LNCAP (cell line): Measurements from ENCODE around the gene C22orf23.

ENCODE experiments used
- TF ChIP-seq, protein P1 (sequence below): fragments of 450-650 bp; IDR thresholded peaks from 2 replicates; pipeline ENCODE4 v1.5.1; 2017; ENCODE audit warnings: mild to moderate bottlenecking

C22orf23 gene

DNA sequence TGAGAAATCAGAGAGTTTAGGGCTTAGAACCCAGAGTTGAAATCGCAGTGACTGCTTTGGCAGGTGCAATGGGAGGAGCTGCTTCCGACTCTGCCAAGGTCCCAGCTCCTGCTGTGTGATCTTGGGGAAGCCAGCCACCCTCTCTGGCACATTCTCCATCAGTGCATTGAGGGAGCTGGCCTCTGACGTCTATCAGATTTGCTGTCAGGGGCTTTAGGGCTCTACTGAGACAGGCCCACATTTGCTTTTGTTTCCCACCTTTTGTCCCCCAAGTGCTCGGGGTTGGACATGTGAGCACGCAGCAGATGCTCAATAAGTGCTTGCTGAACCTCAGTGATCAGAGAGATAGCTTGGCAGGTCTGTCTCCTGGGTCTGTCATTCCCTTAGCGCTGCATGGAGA lies 41.6 kb upstream of the C22orf23 start:
- TF ChIP-seq, protein P1, sequence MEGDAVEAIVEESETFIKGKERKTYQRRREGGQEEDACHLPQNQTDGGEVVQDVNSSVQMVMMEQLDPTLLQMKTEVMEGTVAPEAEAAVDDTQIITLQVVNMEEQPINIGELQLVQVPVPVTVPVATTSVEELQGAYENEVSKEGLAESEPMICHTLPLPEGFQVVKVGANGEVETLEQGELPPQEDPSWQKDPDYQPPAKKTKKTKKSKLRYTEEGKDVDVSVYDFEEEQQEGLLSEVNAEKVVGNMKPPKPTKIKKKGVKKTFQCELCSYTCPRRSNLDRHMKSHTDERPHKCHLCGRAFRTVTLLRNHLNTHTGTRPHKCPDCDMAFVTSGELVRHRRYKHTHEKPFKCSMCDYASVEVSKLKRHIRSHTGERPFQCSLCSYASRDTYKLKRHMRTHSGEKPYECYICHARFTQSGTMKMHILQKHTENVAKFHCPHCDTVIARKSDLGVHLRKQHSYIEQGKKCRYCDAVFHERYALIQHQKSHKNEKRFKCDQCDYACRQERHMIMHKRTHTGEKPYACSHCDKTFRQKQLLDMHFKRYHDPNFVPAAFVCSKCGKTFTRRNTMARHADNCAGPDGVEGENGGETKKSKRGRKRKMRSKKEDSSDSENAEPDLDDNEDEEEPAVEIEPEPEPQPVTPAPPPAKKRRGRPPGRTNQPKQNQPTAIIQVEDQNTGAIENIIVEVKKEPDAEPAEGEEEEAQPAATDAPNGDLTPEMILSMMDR = no peak

DNA sequence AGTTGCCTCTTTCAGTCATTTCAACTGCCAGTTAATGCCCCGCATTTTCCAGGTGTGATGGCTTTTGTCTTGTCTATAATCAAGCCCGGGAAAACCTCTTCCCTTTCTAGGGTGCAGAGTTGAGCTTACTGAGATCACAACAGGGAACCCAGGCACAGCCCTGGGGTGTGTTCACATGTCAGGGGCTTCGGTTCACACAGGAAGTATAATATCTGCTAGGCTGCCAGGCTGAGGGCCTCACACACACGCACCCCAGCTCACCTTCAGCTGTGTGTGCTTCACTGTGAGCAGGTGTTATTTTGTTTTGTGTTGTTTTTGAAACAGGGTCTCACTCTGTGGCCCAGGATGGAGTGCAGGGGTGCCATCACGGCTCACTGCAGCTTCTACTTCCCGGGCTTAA lies 40.6 kb upstream of the C22orf23 start:
- TF ChIP-seq, protein P1 = no peak

DNA sequence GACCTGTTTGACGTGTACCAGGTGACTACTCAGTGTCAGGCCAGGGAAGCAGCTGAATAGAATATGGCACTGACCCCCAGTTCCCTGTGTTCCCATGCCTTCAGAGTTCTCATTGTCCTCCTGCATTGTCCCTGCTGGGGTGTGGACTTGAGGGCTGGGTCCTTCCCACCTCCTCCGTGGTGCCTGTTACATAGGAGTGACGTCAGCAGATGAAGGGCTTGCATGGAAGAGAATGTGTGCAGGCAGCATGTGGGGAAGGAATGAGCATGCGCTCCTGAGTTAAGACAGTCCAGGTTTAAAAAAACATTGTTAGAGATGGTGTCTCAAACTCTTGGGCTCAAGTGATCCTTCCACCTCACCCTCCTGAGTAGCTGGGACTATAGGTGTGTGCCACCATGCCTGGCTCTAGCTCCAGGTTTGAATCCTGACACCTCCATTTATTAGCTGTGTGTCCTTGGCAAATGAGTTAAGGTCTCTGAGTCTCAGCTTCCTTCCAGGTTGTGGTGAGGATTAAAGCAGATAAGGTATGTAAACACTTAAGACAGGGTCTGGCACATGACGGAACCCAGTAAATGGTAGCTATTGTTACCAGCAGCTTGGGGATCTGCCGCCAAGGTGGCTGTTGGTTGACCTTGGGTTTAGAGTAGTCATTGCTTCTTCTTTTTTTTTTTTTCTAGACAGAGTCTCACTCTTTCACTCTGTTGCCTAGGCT lies 38.5 kb upstream of the C22orf23 start:
- TF ChIP-seq, protein P1 = no peak

DNA sequence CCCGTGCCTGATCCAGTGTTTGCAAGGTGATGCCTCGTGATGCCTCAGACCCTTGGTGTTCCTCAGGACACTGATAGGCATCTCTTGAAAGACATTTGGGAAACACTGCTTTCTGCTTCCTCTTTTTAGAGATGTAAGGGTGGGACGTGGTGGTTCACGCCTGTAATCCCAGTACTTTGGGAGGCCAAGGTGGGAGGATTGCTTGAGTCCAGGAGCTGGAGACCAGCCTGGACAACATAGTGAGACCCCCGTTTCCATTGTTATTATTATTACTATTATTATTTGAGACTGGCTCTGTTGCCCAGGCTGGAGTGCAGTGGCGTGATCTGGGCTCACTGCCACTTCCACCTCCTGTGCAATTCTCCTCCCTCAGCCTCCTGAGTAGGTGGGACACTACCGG lies 37.5 kb upstream of the C22orf23 start:
- TF ChIP-seq, protein P1 = no peak

DNA sequence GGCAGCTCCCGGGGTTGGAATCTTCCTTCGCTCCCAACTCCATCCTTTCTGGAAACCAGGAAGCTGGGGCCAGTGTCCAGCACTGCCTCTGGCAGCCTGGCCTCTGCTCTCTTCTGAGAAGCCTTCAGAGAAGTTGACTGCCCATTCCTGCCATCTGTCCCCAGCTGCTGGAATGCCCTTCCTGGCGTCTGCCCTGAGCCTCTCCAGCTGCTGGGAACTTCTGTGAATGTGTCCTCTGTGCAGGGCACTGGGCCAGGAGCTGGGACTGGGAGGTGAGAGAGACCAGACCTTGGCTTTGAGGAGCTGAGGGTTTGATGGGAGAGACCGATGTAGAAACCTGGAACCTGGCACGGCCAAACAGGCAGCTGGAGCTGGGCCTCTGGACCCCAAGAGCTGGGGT lies 36.9 kb upstream of the C22orf23 start:
- TF ChIP-seq, protein P1 = no peak

DNA sequence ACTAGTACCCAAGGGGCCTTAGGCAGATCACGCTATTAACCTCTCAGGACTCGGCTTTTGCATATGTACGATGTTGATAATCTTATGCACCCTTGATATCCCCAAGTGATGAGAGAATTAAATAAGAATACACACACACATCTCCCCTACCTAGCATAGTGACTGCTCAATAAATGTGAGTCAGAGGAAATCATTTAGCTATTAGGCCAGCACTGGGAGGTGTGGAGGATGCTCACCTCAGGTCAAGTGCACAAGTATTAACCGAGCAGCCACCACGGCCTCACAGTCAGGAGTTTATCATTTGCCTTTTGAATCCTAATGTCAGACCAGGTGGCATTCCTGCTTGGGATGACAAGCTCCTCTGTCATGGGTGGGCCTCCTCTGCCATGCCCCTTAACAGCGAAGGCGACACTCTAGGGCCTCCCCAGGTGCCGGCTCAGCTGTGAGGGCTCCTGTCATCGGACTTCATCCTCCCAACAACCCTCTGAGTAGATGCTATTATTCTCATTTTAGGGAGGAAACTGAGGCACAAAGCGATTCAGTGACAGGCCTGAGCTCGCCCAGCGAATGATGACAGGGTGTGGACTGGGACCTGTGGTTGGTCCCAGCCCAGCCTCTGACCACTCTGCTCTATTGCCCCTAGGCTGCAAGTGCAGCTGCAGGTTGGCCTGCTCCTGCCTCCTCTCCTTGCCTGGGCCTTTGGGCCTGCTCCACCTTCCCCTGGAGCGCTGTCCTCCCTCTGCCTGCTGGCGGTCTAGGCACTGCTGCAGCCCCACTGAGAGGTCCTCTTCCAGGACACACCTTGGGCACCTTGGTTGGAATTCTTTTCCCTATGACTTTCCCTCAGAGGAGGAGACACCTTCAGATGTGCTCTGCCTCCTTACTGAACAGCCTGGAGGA lies 36.0 kb upstream of the C22orf23 start:
- TF ChIP-seq, protein P1 = no peak

DNA sequence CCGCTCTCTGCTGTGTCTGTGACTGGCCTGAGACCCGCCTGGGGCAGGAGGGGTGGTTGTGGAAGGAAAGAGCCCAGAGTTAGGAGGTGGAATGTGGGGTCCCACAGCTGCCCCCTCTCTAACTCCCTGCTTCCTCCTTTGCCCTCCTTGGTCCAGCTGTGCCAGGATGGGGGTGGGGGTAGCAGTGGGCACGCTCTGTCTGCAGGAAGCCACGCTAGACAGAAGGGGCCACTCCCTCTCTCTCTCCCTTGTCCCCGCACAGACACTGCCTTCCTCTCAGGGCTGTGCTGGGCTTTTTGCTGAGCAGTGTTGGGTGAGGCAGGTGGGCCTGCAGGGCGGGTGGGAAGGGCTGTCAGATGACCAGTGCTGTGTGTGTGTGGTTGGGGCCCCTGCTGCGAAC lies 33.0 kb upstream of the C22orf23 start:
- TF ChIP-seq, protein P1 = no peak
